HEK293T (cell line): Measurements from ENCODE around the gene EFCAB6.

Experiments
- CTCF ChIA-PET: fragments of 350-600 bp; formaldehyde crosslinking; extraction: SDS; loops from one replicate; lab custom pipeline; 2021; ENCODE audit warnings: antibody characterized with exemption, inconsistent platforms; lab: Yijun Ruan, JAX
- POLR2A ChIA-PET: fragments of 350-600 bp; formaldehyde crosslinking; extraction: SDS; loops from one replicate; lab custom pipeline; 2020; ENCODE audit warnings: antibody characterized with exemption, inconsistent platforms; lab: Yijun Ruan, JAX
- DNase-seq: peaks from one replicate; pipeline ENCODE4 v3.0.0; 2012; ENCODE audit warnings: mixed read lengths; ENCODE audit errors: extremely low spot score
- ARNT ChIP-seq: fragments of 450-650 bp; IDR thresholded peaks from 2 replicates; pipeline ENCODE4 v1.6.1; 2017; ENCODE audit warnings: mild to moderate bottlenecking
- BHLHE40 ChIP-seq: fragments of 450-650 bp; IDR thresholded peaks from 2 replicates; pipeline ENCODE4 v1.6.1; 2016; ENCODE audit warnings: mild to moderate bottlenecking, moderate library complexity, borderline replicate concordance
- CTBP1 ChIP-seq: fragments of 450-650 bp; IDR thresholded peaks from 2 replicates; pipeline ENCODE4 v1.6.1; 2016; ENCODE audit warnings: borderline replicate concordance
- ELF4 ChIP-seq: fragments of 450-650 bp; IDR thresholded peaks from 2 replicates; pipeline ENCODE4 v1.6.1; 2017; ENCODE audit warnings: antibody characterized with exemption
- FOXA1 ChIP-seq: fragments of 450-650 bp; IDR thresholded peaks from 2 replicates; pipeline ENCODE4 v1.6.1; 2016; ENCODE audit warnings: mild to moderate bottlenecking
- FOXK2 ChIP-seq: fragments of 450-650 bp; IDR thresholded peaks from 2 replicates; pipeline ENCODE4 v1.6.1; 2016; ENCODE audit warnings: mild to moderate bottlenecking
- FOXM1 ChIP-seq: fragments of 450-650 bp; IDR thresholded peaks from 2 replicates; pipeline ENCODE4 v1.6.1; 2017; ENCODE audit warnings: mild to moderate bottlenecking, borderline replicate concordance
- HDGF ChIP-seq: fragments of 450-650 bp; IDR thresholded peaks from 2 replicates; pipeline ENCODE4 v1.6.1; 2017; ENCODE audit warnings: antibody characterized with exemption, borderline replicate concordance
- L3MBTL2 ChIP-seq: fragments of 450-650 bp; conservative IDR thresholded peaks from 2 replicates; pipeline ENCODE4 v1.6.1; 2016; ENCODE audit warnings: mild to moderate bottlenecking
- LEF1 ChIP-seq: fragments of 450-650 bp; IDR thresholded peaks from 2 replicates; pipeline ENCODE4 v1.6.1; 2017; ENCODE audit warnings: mild to moderate bottlenecking, borderline replicate concordance
- NFRKB ChIP-seq: fragments of 450-650 bp; IDR thresholded peaks from 2 replicates; pipeline ENCODE4 v1.6.1; 2016; ENCODE audit warnings: mild to moderate bottlenecking, moderate library complexity
- SP1 ChIP-seq: fragments of 450-650 bp; IDR thresholded peaks from 2 replicates; pipeline ENCODE4 v1.6.1; 2017
- SUZ12 ChIP-seq: fragments of 450-650 bp; IDR thresholded peaks from 2 replicates; pipeline ENCODE4 v1.6.1; 2016; ENCODE audit warnings: mild to moderate bottlenecking
- TARDBP ChIP-seq: fragments of 450-650 bp; IDR thresholded peaks from 2 replicates; pipeline ENCODE4 v1.6.1; 2016
- ZNF384 ChIP-seq: fragments of 450-650 bp; IDR thresholded peaks from 2 replicates; pipeline ENCODE4 v1.6.1; 2016
- TF ChIP-seq, protein P1 (sequence below): fragments of 450-650 bp; IDR thresholded peaks from 2 replicates; pipeline ENCODE4 v1.6.1; 2016

EFCAB6 gene

DNA sequence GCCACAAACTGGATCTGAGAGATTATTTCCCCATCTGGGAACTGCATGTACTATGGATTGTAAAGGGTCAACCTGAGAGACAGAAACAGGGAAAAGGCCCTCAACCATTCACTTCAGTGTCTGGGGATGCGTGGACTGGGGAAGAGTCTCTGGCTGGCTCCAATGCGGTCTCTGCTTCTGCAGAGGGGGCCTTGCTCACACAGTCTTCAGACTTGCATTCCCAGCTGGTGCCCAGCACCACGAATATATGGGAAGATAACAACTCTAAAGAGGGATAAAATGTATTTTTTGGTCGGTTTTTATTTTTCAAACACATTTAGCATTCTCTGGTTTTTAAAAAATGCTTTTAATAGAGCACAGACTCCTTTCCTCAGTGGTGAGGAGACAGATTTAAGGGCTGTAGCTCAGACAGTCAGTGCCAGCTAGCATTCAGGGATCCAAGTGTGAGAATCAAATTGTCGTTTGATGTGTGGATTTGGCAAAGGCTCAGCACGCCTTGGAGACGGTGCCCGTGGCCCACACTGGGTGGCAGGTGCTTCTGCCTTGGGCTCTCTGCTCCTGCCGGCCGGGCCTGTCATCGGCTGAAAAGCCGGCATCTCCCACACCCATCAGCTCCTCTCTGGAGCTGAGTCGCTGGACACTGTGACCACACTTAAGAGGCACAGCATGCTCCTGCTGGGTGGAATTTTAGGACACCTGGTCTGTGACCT, 8.0 kb upstream of the EFCAB6 start:
- TF ChIP-seq LEF1: no peak
- no peak for TF ChIP-seq CTBP1
- TF ChIP-seq FOXM1: no peak
- TF ChIP-seq ELF4: no peak
- TF ChIP-seq NFRKB: no peak
- TF ChIP-seq TARDBP: no peak
- no peak for TF ChIP-seq SUZ12
- TF ChIP-seq FOXK2: no peak
- no peak for TF ChIP-seq ARNT
- no peak for TF ChIP-seq FOXA1
- no peak for TF ChIP-seq SP1
- no peak for TF ChIP-seq L3MBTL2
- no peak for TF ChIP-seq ZNF384
- no peak for TF ChIP-seq HDGF
- CTCF ChIA-PET: no interaction called here

DNA sequence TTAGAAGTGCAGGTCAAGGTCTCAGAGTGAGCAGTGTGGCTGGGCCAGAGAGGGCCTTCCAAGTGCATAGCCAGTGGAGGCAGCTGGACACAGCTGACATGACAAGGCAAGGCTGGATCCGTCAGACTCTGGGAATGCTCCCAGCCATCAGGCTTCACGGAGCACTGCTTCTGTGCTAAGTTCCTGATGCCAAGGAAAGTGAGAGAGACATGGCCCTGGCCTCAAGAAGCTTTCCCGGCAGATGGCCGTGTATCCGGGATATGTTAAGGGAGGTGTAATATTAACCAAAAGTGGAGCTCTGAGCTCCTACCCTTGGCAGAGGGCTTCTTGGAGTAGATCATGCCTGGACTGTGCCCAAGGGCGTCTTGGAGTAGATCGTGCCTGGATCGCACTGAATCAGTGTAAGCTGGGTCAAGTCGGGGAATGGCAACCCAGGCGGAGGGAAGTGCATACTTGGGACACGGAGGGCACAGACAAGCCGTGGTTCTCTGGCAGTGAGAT, 7.4 kb upstream of the EFCAB6 start:
- CTCF ChIA-PET: no interaction called here
- DNase-seq: no peak
- POLR2A ChIA-PET: no interaction called here
- TF ChIP-seq SUZ12 (no peak), FOXA1 (no peak), HDGF (no peak)

More for the DNA sequence above, 8.0 kb upstream of the EFCAB6 start:
- POLR2A ChIA-PET: no interaction called here
- no peak for DNase-seq

DNA sequence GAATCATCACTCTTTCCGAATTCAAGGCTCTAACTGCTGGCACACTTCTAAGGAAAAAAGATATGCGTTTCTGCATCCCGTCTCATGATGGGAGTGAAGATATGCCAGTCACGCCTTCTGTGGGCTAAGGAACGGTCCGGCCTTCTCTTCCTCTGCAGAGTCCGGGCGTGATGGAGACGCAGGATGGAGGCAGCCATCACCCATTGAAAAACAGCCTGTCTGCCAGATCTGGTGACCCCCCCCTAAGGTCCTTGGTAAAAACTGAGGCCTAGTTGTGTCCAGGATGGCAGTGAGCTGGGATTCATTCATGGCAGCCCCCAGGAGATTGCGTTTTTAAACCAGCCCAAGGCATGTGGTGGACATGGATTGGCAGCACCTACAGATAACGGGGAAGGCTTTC, 6.9 kb upstream of the EFCAB6 start:
- TF ChIP-seq FOXK2 (no peak), FOXA1 (no peak), LEF1 (no peak), TARDBP (no peak), ARNT (no peak), ELF4 (no peak), CTBP1 (no peak), SP1 (no peak)
- TF ChIP-seq, protein P1, sequence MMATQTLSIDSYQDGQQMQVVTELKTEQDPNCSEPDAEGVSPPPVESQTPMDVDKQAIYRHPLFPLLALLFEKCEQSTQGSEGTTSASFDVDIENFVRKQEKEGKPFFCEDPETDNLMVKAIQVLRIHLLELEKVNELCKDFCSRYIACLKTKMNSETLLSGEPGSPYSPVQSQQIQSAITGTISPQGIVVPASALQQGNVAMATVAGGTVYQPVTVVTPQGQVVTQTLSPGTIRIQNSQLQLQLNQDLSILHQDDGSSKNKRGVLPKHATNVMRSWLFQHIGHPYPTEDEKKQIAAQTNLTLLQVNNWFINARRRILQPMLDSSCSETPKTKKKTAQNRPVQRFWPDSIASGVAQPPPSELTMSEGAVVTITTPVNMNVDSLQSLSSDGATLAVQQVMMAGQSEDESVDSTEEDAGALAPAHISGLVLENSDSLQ: no peak
- DNase-seq: no peak
- POLR2A ChIA-PET: no interaction called here
- CTCF ChIA-PET: no interaction called here

DNA sequence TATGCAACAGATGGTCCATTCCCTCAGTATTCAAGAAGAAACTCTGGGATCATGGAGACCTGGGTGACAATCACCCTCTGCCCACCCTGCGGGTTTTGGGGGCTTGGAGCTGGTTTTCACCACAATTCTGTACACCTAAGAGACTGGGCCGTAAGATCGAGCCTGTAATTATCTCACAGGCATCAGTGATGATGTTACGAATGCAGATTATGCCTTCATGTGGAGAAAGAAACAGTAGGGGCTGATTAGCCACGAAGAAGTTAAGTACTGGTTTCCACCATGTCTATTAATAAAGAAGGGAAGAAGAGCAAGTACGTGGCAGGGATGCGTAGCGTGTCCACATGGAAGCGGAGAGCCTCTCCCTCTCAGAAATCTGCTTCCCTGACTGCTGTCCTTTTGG, 5.3 kb upstream of the EFCAB6 start:
- CTCF ChIA-PET: no interaction called here
- TF ChIP-seq, protein P1: no peak
- POLR2A ChIA-PET: interaction anchor here (0.6 kb wide), 1 partner anchor 42 kb away, joined by 3 read pairs; no protein-coding TSS in a partner anchor
- no peak for DNase-seq

DNA sequence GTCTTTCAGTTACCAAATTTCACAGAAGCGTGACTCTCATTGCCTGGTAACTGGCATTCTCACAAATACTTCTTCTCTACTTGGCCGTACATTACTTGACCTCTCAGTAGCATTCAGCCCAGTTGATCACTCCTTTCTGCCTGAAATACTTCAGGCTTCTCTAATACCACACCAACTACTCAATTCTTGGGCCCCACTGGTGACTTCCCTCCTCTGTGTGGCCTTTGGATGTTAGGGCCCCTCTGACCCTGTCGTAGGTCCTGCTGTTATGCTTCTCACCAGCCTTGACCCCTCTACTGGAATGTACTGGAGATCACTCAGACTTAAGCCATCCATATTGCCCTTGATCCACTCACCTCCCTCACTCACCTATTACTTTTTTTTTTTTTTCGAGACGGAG, 2.2 kb upstream of the EFCAB6 start:
- CTCF ChIA-PET: no interaction called here
- TF ChIP-seq ARNT: no peak
- no peak for TF ChIP-seq FOXM1
- TF ChIP-seq LEF1: no peak
- no peak for TF ChIP-seq TARDBP
- TF ChIP-seq BHLHE40: no peak
- TF ChIP-seq SP1: no peak
- TF ChIP-seq FOXA1: no peak
- TF ChIP-seq ZNF384: no peak
- TF ChIP-seq HDGF: no peak
- TF ChIP-seq FOXK2: no peak
- TF ChIP-seq SUZ12: no peak
- no peak for TF ChIP-seq NFRKB
- DNase-seq: no peak
- POLR2A ChIA-PET: no interaction called here

DNA sequence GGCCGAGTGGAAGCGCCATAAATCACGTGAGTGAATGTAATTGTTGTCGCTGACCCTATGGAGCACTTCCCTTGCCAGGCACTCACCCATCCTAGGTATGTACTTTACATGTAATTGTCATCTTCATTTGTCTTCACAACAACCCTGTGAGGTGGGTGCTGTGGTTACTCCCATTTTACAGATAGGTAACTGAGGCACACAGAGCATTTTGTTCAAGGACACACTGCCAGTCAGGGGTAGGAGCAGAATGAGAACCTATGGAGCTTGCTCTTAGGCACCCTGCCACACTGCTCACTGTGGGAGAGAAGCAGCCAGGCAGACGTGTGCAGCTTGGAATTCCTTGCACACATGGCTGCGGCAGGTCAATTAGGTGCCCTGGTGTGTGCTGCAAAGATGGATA, 785 bp upstream of the EFCAB6 start:
- ChIA-PET POLR2A (interaction anchor here (1.2 to 2.3 kb wide), 5 partner anchors 9 to 48 kb away, joined by 3 to 13 read pairs (median 5); no protein-coding TSS in a partner anchor), CTCF (no interaction called here)
- no peak for DNase-seq
- TF ChIP-seq ARNT: no peak
- no peak for TF ChIP-seq NFRKB
- no peak for TF ChIP-seq FOXK2
- no peak for TF ChIP-seq L3MBTL2
- TF ChIP-seq SP1: no peak

DNA sequence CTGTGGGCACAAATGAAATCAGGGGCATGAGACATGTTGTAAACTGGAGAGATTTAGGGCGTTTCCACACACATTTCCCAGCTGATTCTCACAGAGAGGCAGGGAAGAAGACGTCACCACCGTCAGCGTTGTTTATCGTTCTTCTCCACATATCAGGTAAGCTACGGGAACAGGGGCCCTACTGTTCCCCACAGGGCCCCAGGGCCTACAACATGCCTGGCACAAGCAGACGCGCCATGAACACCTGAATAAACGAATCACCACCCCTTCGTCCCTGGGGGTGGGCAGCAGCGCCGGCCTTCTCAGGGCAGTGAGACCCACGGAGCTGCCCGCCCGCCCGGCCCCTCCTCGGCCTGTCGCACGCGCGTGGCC, 342 bp downstream of the EFCAB6 start:
- DNase-seq: no peak
- TF ChIP-seq BHLHE40: no peak
- TF ChIP-seq HDGF: 0 out of 2 replicates have a peak, but pooled peaks have one; percentile 25
- no peak for TF ChIP-seq TARDBP
- no peak for TF ChIP-seq SUZ12
- POLR2A ChIA-PET: interaction anchor here (0.8 to 2.3 kb wide), 6 partner anchors 10 to 49 kb away, joined by 3 to 13 read pairs (median 4); no protein-coding TSS in a partner anchor
- CTCF ChIA-PET: no interaction called here
